NCI-H1694 (cell line): Measurements from ENCODE around the gene TLDC2.
"Not testable (repeated sequence)": the region's sequence is repeated elsewhere in the genome, so short reads cannot be mapped to it uniquely, and the experiment has no call there.

ENCODE experiments used
- DNase-seq: peaks from one replicate; lab custom pipeline; 2025; lab: John Stamatoyannopoulos, UW

Gene TLDC2

DNA sequence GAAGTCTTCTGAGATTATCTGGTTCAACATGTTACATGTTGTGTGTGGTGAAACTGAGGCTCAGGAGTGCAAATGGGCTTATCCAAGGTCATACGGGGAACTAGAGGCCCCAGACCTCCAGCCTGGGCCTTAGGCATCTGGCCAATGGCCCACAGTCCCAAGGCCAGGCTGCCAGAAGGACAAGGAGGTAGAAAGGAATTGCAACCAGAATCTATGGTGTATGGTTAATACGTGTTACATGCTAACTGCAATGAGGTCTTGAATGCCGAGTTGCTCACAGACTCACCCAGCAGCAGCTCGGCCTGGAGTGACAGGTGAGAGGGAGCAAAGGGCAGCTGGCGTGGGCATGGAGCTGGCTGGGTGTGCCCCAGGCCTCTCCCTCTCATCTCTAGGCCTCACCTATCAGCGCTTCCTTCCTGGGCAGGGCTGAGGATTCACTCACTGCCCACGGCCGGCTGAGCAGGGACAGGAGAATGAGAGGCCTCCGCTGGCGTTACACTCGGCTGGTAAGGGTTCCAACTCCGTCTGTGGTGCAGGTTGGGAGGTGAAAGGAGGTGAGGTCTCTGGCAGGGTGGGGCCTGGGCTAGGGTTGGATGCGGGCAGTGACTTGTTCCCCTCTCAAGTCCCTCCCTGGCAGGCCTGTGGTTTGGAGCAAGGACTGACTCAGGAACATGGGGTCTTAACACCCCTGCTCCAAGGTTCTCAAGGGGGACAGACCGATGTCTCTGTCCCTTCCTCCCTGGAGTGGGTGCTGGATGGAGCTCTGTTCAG lies at the start of gene TLDC2:
TLDC2 (plus strand) TSS at position 437 of the 771 bp plus-strand sequence; CDS start at position 474, 37 bp downstream.
- DNase-seq: no peak

DNA sequence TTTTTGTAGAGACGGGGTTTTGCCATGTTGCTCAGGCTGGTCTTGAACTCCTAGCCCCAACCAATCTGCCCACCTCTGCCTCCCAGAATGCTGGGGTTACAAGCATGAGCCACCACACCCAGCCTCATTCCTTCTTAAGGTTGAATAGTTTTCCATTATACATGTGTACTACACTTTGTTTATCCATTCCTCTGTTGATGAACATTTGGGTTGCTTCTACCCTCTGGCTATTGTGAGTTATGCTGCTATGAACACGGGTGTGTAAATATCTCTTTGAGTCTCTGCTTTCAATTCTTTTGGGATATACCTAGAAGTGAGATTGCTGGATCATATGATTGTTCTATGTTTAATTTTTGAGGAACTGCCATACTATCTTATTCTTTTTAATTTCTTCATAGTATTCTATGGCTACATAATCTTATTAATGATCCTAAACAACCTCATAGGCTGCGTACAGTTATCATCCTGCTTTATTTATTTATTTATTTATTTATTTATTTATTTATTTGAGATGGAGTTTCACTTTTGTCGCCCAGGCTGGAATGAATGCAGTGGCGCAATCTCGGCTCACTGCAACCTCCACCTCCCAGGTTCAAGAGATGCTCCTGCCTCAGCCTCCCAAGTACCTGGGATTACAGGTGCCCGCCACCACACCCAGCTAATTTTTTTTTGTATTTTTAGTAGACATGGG lies 49.2 kb upstream of the TLDC2 start:
- no peak for DNase-seq

DNA sequence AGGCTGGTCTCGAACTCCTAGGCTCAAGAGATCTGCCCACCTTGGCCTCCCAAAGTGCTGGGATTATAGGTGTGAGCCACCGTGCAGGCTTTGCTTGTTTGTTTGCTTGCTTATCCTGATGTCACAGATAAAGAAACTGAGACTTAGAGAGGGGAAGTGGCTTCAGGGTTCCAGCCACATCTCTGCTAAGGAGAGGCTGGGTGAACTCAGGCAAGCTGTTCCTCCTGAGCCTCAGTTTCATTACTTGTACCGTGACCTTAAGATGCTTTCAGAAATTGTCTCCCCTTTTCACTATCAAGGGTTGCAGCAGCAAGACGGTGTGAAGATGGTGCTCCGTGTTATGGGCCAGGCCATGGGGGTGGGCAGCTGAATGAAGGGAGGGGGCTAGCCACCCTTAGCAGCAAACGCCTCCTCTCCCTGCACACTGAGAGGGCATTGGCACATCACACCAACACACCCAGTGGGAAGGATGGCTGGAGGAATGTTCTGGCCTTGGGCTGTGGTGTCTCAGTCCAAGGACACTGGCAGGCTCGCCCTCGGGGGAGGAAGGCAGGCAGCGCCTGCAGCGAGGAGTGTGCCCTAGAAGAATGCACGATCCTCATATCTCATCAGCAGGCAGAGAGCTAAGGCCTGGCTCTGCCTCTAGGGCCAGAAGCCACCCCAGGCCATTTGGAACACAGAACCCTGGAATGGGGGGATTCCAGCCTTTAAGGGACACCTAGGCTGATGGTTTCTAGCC lies 48.2 kb upstream of the TLDC2 start:
- DNase-seq: no peak

DNA sequence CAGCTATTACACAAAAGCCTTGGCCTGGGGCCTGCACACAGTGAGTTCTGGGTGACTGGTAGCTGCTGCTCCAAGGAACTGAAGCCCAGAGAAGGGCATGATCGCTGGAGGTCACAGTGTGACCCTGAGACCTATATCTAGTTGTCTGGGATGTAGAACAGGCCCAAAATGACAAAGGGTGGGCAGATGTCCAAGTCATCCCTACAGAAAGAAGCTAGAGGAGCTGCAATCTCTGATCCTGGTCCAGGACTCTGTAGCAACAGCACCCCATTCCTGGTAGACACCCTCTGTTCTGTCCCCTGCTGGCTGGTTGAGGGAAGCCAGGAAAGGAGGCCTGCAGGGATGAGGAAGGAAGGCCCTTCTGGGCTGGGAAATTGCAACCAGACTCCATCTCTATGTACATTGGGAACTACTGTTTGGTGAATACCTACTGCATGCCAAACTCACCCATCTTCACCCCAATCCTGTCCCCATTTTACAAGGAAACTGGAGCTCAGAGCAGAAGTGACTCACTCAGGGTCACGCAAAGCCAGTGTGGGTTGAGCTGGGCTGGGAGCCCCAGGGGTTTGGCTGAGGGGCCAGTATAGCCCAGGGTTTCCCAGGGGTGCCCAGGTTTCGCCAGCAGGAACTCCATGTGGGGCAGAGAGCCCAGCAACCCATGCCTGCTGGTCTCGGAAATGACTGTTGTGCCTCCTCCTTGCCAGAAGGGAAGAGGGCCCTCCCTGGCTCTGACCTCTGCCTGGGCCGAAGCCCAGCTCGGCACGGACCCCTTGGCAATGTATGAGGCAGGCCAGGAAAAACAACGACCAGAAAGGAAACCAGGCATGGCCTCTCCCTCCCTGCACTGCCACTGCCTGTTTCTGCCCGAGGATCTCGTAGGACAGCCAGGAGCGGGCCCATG lies 44.9 kb upstream of the TLDC2 start:
- no peak for DNase-seq

DNA sequence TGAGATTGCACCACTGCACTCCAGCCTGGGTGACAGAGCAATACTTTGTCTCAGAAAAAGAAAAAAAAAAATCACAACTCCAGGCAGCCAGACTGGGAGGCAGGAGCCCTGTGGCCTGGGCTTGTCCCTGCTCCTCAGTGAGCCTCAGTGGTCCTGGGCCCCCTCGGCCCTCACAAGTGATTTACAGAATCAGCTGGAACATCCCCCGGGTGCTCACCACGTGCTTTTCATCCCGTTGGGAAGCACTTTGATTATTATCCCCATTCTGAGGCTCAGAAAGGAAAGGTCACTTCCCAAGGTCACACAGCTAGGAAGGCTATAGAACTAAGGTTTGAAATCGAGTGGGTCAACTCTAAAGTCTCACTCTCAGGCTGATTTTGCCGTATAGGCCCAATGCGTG lies 43.1 kb upstream of the TLDC2 start:
- DNase-seq: no peak

DNA sequence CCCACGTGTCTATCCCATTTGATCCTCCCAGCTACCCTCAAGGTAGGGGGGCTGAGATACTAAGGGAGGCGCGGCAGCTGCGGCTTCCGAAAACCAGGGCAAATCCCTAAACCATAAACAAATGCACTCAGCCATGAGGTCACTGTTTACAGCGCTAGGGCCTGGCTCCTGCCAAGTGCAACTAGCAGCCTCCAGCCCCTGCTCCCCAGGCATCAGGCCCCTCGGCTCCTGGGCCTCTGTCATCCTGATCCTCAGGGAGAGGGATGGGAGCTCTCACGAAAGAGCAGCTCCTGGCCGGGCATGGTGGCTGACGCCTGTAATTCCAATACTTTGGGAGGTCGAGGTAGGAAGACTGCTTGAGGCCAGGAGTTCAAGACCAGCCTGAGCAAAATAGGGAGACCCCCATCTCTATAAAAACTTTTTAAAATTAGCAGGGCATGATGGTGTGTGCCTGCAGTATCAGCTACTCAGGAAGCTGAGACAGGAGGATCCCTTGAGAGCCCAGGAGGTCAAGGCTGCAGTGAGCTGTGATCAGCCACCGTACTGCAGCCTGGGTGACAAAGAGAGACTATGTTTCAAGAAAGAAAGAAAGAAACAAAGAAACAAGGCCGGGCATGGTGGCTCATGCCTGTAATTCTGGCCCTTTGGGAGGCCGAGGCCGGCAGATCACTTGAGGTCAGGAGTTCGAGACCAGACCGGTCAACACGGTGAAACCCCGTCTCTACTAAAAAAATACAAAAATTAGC lies 42.5 kb upstream of the TLDC2 start:
- peak; percentile 8 for DNase-seq

DNA sequence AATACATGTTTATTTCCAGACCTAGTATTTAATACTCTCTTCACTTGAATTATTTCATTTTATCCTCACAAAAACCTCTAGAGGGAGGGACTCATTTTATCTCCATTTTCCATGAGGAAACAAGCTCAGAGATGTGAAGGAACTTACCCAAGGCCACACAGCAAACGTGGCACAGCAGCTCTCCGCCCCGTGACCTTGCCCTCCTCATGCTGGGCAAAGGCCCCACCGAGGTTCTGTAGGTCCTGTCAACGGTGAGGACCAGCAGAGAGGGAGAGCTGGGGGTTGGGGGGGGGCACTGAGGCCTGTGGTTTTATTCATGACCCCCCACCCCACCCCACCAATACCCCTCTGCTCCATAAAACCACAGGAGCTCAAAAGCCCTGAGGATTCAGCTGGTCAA lies 40.9 kb upstream of the TLDC2 start:
- no peak for DNase-seq

DNA sequence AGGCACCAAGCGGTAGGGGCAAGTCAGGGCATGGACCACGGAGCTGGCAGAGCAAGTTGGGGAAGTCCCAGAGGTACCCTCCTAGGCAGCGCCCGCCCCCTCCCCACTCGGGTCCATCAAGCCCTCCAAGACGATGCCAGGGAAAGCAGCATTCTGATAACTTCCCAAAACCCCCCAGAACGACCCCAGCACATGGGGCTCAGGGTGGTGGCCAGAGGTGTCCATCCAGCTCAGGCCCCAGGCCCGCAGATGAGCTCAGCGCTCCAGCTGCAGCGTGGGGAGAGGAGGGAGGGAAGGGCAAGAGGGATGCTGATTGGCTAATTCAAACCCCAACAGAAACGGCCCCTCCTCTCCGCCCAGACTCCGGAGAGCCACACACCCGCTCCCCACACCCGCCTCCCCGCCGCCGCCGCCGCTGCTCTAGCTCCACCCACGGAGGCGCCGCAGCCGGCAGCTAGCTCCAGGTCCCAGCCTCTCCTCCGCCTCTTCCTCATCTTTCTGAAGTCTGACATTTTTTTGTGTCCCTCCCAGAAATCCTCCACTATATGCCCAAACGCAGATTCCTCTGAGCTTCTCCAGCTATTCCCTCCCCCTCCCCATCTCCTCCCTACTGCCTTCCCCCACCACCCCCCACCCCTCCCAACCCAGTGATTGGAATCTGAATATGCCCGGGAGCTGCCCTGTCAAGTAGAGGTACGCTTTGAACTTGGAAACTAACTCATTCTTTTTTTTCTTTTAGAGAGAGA lies 40.3 kb upstream of the TLDC2 start:
- peak; percentile 86 for DNase-seq

DNA sequence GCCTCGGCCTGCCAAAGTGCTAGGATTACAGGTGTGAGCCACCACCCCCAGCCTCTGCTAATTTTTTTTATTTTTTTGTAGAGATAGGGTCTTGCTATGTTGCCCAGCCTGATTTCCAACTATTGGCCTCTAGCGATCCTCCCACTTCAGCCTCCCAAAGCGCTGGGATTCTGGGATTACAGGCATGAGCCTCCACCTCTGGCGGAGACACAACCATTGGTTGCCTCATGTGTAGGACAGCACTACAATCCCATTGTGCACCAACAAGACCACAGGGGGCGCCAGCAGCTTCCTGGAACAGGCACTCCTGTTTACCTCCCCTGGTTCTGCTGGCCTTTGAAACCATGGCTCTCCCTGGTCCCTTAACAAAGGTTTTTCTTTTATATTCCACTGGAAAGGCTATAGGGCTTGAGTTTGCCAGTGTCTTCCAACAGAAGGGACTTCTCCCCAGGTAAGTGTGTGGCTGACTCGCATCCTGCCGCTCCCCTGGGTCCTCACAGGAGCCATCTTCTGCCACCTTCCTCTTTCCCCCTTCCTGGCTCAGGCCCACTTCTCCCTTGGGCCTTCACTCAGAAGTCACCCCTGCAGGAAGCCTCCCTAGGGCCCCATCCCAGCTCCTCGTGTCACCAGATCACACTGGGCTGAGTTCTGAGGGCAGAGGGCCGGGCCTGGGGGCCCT lies 39.2 kb upstream of the TLDC2 start:
- peak; percentile 73 for DNase-seq

DNA sequence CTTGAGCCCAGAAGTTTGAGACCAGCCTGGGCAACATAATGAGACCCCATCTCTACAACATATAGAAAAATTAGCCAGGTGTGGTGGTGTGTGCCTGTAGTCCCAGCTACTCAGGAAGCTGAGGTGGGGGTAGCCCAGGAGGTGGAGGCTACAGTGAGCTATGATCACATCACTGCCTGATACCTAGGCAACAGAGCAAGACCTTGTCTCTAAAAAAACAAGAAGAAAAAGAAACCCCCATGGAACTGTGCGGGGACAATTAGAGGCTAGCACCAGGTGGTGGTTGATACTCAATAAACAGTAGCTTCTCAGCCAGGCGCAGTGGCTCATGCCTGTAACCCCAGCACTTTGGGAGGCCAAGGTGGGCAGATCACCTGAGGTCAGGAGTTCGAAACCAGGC lies 37.6 kb upstream of the TLDC2 start:
- DNase-seq: not testable (repeated sequence)

DNA sequence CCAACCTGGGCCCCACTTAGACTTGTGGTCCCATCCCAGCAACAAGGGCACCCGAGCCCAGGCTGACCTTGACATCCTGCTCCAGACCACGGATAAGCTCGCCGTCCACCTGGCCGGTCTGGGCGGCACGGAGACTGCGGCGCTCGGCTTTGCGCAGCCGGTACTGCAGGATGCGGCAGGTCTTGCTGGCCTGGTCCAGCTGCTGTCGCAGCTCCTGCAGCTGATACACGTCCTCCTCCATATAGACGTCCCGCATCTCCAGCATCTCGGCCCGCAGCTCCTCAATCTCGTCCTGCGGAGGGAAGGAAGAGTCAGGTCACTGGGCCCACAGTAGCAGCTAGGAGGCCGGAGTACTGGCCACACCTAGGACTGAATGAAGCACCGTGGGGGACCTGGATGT lies 36.8 kb upstream of the TLDC2 start:
- no peak for DNase-seq

DNA sequence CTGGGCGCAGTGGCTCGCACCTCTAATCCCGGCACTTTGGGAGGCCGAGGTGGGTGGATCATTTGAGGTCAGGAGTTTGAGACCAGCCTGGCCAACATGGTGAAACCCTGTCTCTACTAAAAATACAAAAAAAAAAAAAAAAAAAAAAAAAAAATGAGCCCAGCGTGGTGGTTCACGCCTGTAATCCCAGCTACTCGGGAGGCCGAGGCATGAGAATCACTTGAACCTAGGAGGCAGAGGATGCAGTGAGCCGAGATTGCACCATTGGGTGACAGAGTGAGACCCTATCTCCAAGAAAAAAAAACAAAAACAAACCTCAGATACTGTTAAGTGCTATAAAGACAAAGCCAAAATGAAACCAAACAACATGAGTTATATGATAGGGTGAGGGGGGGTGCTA lies 34.9 kb upstream of the TLDC2 start:
- DNase-seq: not testable (repeated sequence)

DNA sequence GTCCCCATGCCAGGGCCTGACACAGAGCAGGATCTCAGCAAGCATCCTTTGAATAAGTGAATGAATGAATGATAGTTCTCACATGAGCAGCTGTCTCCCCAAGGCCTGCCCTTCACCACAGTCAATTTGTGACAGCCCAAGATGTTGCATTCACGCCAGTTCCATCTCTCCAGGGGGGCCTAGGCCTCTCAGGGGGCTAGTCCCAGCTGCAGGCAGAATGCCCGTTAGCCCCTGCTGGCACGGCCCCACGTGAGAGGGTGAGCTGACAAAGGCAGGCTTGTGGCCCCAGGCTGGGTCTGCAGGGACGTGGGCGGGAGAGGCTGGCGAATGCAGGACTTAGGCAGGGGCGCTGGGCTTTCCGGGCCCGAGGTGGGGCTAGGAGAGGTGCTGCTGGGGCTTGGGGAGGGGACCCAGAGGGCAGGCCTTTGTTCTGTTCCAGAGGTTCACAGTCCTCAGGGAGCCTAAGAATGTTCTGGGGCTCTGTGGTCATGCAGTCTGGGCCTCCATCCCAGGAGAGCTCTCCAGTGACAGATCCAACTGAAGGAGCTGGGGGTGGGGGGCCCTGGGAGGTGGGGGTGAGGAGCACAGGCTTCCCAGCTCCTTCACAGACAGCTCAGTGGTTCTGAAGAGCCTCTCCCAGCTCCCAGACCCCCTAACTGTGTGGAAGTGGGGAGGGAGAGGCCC lies 30.5 kb upstream of the TLDC2 start:
- no peak for DNase-seq

DNA sequence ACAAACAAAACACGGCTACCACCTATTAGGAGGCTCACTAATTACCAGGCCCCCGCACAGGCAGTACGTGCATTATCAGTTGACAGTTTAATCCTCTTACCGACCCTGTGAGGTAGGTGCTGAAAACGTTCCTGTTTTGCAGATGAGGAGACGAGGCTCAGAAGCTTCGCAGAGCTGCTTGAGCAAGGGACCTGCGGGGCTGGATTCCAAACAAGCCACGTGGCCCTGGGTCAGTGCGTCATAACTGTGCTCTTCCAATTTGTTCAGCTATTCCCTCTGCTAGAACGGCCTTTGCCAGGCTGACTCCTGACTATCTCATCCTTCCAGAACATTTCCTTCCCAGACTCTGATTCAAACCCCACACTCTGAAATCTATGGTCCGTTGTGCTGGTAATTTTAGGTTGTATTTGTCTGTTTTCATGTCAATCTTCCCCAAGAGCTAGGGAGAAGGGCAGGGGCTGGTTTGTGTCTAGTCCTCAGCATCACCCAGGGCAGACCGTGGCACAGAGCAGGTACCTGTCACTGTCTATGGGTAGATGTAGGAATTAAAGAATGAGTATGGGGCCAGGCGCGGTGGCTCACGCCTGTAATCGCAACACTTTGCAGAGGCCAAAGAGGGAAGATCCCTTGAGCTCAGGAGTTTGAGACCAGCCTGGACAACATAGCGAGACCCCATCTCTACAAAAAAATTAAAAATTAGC lies 28.8 kb upstream of the TLDC2 start:
- DNase-seq: no peak

DNA sequence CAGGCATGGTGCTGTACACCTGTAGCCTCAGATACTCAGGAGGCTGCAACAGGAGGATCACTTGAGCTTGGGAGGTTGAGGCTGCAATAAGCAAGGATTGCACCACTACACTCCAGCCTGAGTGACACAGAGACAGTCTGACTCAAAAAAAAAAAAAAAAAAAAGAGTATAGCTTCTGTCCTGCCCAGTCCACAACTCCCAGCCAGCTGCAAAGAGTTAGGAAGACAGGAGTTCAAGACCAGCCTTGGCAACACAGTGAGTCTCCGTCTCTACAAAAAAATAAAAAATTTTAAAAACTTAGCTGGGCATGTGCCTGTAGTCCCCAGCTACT lies 28.3 kb upstream of the TLDC2 start:
- no peak for DNase-seq

DNA sequence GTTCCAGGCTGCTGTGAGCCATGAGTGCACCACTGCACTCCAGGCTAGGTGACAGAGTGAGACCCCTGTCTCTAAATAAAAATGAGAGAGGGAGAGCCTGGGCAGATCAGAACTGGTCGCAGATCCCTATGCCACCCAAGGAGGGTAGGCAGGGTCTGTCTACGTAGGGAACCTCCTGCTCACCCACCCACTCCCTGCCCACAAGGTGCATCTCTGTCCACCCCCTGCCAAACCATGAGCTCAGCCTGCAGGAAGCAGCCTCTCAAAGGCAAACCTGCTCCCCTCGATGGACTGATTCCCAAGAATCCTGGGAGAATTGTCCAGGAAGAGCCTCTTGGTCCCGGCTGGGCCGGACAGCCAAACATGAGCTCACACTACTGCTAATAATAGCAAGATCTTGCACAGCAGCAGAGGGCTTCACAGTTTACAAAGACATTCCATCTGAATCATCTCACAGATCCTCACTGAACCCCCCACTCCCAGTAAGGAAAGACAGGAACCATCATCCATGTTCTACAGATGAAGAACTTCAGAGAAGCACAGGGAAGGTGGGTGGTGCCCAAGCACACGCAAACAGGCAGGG lies 27.8 kb upstream of the TLDC2 start:
- DNase-seq: no peak

DNA sequence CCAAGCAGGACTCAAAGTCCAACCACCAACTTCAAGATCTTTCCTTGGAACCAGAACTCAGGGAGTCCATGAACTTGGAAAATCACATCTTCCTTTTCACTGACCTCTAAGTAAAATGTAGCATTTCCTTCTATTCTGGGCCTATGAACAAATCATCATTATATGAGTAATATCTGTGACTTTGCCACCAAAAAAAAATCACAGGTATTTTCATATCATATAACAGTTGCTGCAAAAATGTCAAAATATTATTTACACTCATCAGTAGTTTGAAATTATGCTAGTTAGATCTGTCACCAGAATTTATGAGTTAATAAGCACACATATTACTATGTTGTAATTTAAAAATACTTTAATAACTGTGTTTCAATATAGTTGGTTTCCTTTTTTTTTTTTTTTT lies 27.3 kb upstream of the TLDC2 start:
- DNase-seq: no peak

DNA sequence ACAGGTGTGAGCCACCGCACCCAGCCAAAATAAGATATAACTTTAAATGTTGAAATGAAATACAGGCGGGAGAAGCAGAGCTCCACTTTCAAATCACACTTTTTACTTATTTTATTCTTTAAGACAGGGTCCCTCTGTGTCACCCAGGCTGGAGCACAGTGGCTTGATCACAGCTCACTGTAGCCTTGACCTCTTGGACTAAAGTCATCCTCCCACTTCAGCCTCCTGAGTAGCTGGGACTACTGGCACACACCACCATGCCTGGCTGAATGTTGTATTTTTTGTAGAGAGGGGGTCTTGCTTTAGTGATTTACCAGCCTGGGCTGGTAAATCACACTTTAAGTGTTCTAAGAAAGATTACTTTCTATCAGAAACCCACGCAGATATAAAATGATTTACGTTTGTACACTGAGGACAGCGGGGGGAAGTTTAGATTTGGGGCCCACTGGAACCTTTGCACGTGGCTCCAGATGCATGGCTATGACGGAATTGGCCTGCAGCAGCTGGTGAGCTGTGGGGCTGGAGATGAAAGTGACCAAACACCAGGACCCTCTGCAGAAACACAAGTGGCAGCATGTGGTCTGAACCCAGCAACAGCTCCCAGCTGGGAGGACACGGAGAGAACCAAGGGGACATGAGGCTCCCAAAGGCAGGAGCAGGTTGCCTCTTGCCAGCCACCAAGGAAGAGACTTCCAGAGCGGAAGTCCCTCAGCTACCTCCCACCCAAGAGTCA lies 26.4 kb upstream of the TLDC2 start:
- no peak for DNase-seq
